Measurements from ENCODE around the gene LAMA3.
A peak's percentile ranks its signal among the peaks of the same experiment; 100 is the strongest.

Gene LAMA3

GRCh38 chr18:23918395-23919032, 229.3 kb downstream of the LAMA3 start:
- DNase-seq = peak; percentile 76

GRCh38 chr18:23920054-23920453, 230.8 kb downstream of the LAMA3 start:
- no peak for DNase-seq

GRCh38 chr18:23921716-23922285, 232.5 kb downstream of the LAMA3 start:
- no peak for DNase-seq

GRCh38 chr18:23922939-23923338, 233.7 kb downstream of the LAMA3 start:
- no peak for DNase-seq

GRCh38 chr18:23924813-23925212, 235.6 kb downstream of the LAMA3 start:
- no peak for DNase-seq

- no peak for DNase-seq
Measured at GRCh38 chr18:23926571-23926970, 237.3 kb downstream of the LAMA3 start.

GRCh38 chr18:23927821-23928746, 238.8 kb downstream of the LAMA3 start:
- DNase-seq = no peak

- DNase-seq = no peak
Measured at GRCh38 chr18:23929362-23929930, 240.2 kb downstream of the LAMA3 start.

- DNase-seq = no peak
Measured at GRCh38 chr18:23930002-23930401, 240.7 kb downstream of the LAMA3 start.

- no peak for DNase-seq
Measured at GRCh38 chr18:23932385-23933067, 243.3 kb downstream of the LAMA3 start.

- DNase-seq = no peak
Measured at GRCh38 chr18:23933407-23933806, 244.2 kb downstream of the LAMA3 start.

GRCh38 chr18:23934252-23934651, 245.0 kb downstream of the LAMA3 start:
- DNase-seq = no peak

- no peak for DNase-seq
Measured at GRCh38 chr18:23934863-23935262, 245.6 kb downstream of the LAMA3 start.

- no peak for DNase-seq
Measured at GRCh38 chr18:23935804-23936203, 246.6 kb downstream of the LAMA3 start.

- no peak for DNase-seq
Measured at GRCh38 chr18:23936381-23936958, 247.2 kb downstream of the LAMA3 start.

- no peak for DNase-seq
Measured at GRCh38 chr18:23938043-23938756, 248.9 kb downstream of the LAMA3 start.

GRCh38 chr18:23938901-23939341, 249.7 kb downstream of the LAMA3 start:
- no peak for DNase-seq

GRCh38 chr18:23939366-23939765, 250.1 kb downstream of the LAMA3 start:
- no peak for DNase-seq

GRCh38 chr18:23939896-23940295, 250.6 kb downstream of the LAMA3 start:
- no peak for DNase-seq

GRCh38 chr18:23941791-23942190, 252.5 kb downstream of the LAMA3 start:
- no peak for DNase-seq

- no peak for DNase-seq
Measured at GRCh38 chr18:23943104-23943503, 253.9 kb downstream of the LAMA3 start.

All from right forelimb (tissue), 1 donor.